GM12873 (cell line): ENCODE data around the gene USP13.

ENCODE experiments used
- CTCF ChIP-seq: IDR thresholded peaks from 2 replicates; pipeline ENCODE4 v1.5.1; 2012; ENCODE audit warnings: low read depth, mild to moderate bottlenecking, moderate library complexity, low read length, control low read depth; ENCODE audit not compliant: insufficient read depth; ENCODE audit errors: missing control alignments

The USP13 gene

GRCh38 chr3:179661777-179662176 lies 8.9 kb downstream of the USP13 start:
- no peak for TF ChIP-seq CTCF

DNA sequence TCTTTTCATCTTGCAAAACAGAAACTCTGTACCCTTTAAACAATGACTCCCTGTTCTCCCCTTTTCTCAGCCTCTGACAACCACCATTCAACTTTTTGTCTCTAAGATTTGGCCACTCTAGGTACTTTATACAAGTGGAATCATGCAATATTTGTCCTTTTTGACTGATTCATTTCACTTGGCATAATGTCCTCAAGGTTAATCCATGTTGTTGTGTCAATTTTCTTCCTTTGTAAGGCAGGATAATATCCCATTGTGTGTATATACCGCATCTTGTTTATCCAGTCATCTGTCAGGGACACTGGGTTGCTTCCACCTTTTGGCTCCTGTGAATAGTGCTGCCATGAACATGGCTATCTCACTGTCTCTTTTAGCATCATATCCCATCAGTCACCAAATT lies 10.3 kb downstream of the USP13 start:
- no peak for TF ChIP-seq CTCF

DNA sequence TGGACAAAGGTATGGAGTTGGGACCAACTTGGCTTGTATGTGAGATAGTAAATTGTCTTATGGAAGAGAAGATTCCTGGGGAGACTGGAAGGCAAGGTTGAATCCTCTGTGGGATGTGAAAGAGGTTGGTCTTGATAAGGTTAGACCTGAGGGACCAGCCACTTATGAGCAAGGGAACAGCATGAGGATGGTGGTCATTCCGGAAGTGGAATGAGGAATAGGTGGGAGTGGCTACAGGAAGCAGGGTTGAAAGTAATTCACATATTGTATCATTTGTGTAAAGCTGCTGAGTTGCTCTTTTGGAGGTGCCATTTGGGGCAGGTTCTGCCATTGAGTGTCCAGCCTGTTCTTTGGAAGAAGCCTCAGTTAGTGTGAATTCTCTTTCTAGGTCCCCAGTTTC lies 13.2 kb downstream of the USP13 start:
- no peak for TF ChIP-seq CTCF

- no peak for TF ChIP-seq CTCF
These were observed 13.7 kb downstream of the USP13 start for GRCh38 chr3:179666436-179667035.

- TF ChIP-seq CTCF = no peak
These were observed 15.6 kb downstream of the USP13 start for GRCh38 chr3:179668429-179668828.

DNA sequence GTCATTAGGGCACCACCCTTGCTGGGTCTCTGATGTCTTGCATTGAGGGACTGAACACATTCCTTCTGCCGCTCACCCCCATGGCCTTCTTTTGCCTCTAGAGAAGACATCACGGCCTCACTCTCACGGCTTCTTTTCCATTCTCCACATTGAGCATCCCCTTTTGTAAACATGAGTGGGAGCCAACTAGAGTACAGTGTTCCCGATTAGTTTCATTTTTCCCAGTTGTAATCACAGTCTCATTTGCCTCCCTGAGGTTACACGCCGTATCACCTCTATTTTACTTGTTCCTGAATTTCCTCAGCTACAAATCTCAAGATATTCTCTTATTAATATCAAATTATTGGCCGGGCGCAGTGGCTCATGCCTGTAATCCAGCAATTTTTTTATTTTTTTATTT lies 17.5 kb downstream of the USP13 start:
- no peak for TF ChIP-seq CTCF

GRCh38 chr3:179671309-179671708 lies 18.5 kb downstream of the USP13 start:
- no peak for TF ChIP-seq CTCF
